Astrocyte of the cerebellum (primary cell): ENCODE results near the gene SP2.

Source experiments
- DNase-seq: peaks from one replicate; pipeline ENCODE4 v3.0.0-alpha.2; 2011; ENCODE audit warnings: low read depth
- H3K4me3 ChIP-seq: 2 replicates; pipeline ENCODE4 v1.5.1; 2011; ENCODE audit warnings: mild to moderate bottlenecking, low read depth, low read length, moderate library complexity
- in situ Hi-C: cut with HindIII; loops from 2 replicates; pipeline ENCODE4 v1.10.0; 2017; ENCODE audit warnings: low sequenced_read_pairs
- TF ChIP-seq, protein P1 (sequence below): IDR thresholded peaks from 2 replicates; pipeline ENCODE4 v1.5.1; 2012; ENCODE audit warnings: low read length, low read depth, moderate library complexity, mild to moderate bottlenecking; ENCODE audit errors: missing control alignments

The SP2 gene

DNA sequence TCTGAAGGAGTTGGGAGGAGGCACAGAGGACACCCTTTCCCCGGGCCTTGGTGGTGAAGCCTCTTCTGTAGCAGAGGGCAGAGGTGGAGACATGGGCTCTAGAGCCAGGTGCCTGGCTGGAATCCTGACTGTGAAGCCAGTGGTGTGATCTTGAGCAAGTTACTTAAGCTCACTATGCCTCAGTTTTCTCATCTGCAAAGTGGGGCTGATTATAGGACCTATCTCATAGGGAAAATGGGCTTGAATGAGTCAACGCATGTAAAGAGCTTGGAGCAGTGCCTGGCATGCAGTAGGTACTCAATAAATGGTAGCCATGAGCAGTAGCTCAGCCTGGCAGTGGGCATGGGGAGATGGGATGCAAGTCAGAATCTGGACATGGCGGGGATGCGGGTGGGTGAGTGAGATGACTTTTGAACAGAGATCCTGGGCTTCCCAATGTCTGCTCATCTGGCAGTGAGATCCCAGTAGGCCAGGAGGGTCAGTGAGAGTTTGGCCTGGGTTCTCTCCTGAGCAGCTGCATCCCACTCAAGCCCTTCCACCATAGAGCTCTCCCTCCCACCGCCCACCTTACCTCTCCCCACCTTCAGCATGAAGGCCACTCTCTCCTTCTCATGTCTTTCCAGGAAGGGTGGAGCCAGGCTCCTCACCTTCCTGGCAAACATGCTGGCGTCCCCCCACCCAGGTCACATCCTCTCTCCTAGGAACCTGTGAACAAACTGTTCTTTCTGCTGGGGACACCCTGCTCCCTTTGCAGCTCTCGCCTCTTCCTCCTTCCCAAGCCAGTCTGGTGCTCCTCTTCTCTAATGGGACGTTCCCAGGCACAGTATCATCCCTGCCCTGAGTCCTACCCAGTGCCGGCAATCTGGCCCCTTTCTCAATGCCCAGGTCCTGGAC is 13.1 kb upstream of the SP2 start:
- DNase-seq: no peak

DNA sequence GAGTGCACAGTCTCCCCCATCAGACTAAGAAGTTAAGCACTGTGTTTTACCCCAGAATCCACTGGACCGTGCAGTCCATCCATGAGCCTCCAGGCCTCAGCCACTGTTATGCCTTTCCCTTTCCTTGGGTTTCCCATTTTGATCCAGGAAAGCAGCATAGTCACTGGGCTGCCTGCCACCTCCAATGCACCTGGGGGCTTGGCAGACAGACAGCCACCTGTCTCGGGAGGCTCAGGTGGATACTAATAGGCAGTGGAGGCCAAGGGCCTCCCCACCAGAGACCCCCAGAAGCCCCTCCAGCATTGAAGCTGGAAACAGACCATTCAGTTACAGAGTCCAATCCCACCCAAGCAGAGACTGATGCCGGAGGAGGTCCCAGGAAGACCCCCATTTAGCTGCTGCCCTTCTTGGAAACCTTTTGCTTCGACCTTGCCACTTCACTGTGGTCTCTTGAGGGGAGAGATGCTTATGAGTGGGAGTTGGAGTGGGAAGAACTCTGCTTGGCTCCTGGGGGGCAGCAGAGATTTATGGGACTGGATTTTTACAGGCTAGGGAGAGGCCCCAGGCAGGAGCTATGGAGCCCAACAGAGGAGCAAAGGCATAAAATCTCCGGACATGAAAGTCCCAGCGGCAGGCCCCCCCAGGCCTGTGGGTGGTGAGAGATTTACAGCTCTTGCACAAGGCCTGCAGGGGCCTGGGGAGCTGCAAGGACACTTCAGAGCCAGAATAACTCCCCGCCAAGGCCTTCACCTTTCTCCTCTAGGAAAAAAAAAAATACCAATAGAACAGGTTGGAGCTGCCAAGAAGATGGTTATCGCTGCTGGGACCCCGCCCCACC is 12.2 kb upstream of the SP2 start:
- in situ Hi-C loops: no loop called here
- no peak overlapping the region for H3K4me3 ChIP-seq
- TF ChIP-seq, protein P1, sequence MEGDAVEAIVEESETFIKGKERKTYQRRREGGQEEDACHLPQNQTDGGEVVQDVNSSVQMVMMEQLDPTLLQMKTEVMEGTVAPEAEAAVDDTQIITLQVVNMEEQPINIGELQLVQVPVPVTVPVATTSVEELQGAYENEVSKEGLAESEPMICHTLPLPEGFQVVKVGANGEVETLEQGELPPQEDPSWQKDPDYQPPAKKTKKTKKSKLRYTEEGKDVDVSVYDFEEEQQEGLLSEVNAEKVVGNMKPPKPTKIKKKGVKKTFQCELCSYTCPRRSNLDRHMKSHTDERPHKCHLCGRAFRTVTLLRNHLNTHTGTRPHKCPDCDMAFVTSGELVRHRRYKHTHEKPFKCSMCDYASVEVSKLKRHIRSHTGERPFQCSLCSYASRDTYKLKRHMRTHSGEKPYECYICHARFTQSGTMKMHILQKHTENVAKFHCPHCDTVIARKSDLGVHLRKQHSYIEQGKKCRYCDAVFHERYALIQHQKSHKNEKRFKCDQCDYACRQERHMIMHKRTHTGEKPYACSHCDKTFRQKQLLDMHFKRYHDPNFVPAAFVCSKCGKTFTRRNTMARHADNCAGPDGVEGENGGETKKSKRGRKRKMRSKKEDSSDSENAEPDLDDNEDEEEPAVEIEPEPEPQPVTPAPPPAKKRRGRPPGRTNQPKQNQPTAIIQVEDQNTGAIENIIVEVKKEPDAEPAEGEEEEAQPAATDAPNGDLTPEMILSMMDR: no peak
- DNase-seq: no peak

More for the DNA sequence above, 13.1 kb upstream of the SP2 start:
- H3K4me3 ChIP-seq: no peak overlapping the region
- TF ChIP-seq, protein P1: no peak
- in situ Hi-C loops: no loop called here

DNA sequence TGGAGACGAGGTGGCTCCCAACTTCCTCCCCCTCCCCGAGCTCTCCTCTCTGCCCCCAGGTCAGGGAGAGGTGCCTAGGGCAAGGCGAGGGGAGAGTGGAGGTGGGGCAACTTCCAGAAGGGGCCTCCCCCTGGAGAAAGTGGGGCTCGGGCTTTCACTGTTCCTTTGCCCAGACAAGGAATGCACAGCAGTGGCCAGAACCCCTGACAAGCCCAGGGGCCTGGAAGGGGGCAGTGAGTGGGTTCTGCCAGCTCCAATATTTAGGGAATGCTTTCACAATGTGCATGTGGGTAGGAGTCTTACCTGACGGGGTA is 11.7 kb upstream of the SP2 start:
- in situ Hi-C loops: no loop called here
- TF ChIP-seq, protein P1: no peak
- no peak for DNase-seq

DNA sequence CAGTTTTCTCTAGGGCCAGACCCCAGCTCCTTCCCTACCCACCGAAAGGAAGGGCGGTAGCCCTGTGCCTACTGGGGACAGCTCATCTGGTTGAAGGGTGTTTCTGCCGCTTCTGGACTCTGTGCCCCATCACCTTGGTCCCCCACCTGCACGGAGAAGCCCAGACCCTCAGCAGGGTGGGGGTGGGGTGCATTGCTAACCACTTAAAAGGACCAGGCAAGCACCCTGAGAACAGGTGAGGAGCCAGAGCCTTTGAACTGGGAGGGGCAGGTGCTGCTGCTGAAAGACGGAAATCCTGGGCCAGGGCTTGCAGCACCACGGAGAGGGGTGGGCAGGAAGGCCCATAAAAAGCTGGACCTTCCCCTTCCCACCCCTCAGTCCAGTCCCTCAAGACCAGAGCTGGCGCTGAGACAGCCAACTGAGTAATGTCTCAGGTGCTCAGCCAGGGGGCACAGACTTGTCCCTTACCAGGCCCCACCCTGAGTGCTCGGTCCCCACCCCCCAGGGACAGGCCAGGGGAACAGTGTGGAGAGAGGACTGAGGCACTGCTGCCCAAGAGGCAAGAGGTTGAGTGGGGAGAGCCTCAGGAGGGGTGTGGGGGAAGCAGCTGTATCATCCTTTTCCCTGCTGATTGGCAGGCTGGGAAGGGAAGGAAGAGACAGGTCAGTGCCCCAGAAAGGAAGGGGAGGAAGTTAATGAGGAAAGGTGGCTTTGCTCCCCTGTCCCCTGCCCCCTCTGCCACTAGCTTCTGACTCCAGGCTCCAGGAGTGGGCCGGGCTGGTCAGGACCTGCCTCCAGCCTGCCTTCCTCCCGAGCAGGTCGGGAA is 10.9 kb upstream of the SP2 start:
- in situ Hi-C loops: no loop called here
- TF ChIP-seq, protein P1: no peak
- no peak for DNase-seq
- H3K4me3 ChIP-seq: no peak overlapping the region

More for the DNA sequence above, 11.7 kb upstream of the SP2 start:
- no peak overlapping the region for H3K4me3 ChIP-seq

DNA sequence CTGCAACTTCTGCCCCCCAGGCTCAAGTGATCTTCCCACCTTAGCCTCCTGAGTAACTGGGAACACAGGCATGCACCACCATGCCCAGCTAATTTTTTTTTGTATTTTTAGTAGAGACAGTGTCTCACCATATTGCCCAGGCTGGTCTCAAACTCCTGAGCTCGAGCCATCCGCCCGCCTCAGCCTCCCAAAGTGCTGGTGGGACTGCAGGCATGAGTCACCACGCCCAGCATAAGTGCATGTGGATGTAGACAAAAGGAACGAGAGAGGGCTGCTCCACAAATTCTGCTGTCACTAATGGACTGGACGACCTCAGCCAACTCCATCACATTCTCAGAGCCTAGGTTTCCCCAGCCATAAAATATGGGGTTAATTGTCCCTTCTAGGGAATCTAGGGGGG is 7.7 kb upstream of the SP2 start:
- in situ Hi-C loops: no loop called here
- TF ChIP-seq, protein P1: no peak
- no peak for DNase-seq
- H3K4me3 ChIP-seq: no peak overlapping the region
